Thoracic aorta (tissue), 2 donors: ENCODE measurements around the gene KLHL29. TPM values are rescaled to one million over a fixed set of nuclear protein-coding genes. Genes with fewer than 3 reads are reported as not detected.

Source experiments
- ATAC-seq: fragments of 150-250 bp; one replicate; pipeline ENCODE4 v1.8.0; 2017; ENCODE audit warnings: low read depth; ENCODE audit not compliant: insufficient number of reproducible peaks, low FRiP score
- DNase-seq: peaks from one replicate; pipeline ENCODE4 v3.0.0-alpha.2; 2020; ENCODE audit warnings: low spot score
- H3K27ac ChIP-seq, 2 donors: fragments of 200-600 bp; sonication (generic); 1 replicate in 1 of 2; 2 replicates in 1 of 2; pipeline ENCODE4 v1.5.1; 2016; ENCODE audit warnings: mild to moderate bottlenecking in 2 of 2, moderate library complexity in 2 of 2
- H3K27me3 ChIP-seq: fragments of 200-600 bp; sonication (generic); replicated peaks from 2 replicates; pipeline ENCODE4 v1.6.0; 2016; ENCODE audit warnings: mild to moderate bottlenecking; ENCODE audit not compliant: insufficient read depth
- H3K36me3 ChIP-seq: fragments of 200-600 bp; sonication (generic); one replicate; pipeline ENCODE4 v1.5.1; 2016
- H3K4me1 ChIP-seq, 2 donors: fragments of 200-600 bp; sonication (generic); 1 replicate in 1 of 2; 2 replicates in 1 of 2; pipeline versions ENCODE4 v1.5.1 to v1.6.0; 2016; ENCODE audit warnings: low read depth in 2 of 2, mild to moderate bottlenecking in 1 of 2; ENCODE audit not compliant: control insufficient read depth in 1 of 2
- H3K4me3 ChIP-seq: fragments of 200-600 bp; sonication (generic); 2 replicates; pipeline ENCODE4 v1.5.1; 2016; ENCODE audit warnings: mild to moderate bottlenecking
- H3K9me3 ChIP-seq: fragments of 200-600 bp; sonication (generic); 2 replicates; pipeline ENCODE4 v1.5.1; 2016
- total RNA-seq, 2 donors: library from RNA; depleted of rRNA; stranded (reverse); fragments of >200 nt; gene quantifications; one replicate each; pipeline versions ENCODE4 v1.1.0 to v1.2.3, GENCODE V29; 2016
- TF ChIP-seq, protein P1 (sequence below): fragments of 200-600 bp; sonication (generic); IDR thresholded peaks from one replicate; pipeline ENCODE4 v1.5.1; 2019; ENCODE audit warnings: antibody characterized with exemption

KLHL29 gene
- total RNA-seq, 2 donors from 2014 or later: 18.5 to 24.4 TPM

- H3K4me1 ChIP-seq: peaks cover 0 to 5% of the 10 kb centered on the region in 2 donors
- no peaks in the 10 kb centered on the region for H3K9me3 ChIP-seq
- TF ChIP-seq, protein P1, sequence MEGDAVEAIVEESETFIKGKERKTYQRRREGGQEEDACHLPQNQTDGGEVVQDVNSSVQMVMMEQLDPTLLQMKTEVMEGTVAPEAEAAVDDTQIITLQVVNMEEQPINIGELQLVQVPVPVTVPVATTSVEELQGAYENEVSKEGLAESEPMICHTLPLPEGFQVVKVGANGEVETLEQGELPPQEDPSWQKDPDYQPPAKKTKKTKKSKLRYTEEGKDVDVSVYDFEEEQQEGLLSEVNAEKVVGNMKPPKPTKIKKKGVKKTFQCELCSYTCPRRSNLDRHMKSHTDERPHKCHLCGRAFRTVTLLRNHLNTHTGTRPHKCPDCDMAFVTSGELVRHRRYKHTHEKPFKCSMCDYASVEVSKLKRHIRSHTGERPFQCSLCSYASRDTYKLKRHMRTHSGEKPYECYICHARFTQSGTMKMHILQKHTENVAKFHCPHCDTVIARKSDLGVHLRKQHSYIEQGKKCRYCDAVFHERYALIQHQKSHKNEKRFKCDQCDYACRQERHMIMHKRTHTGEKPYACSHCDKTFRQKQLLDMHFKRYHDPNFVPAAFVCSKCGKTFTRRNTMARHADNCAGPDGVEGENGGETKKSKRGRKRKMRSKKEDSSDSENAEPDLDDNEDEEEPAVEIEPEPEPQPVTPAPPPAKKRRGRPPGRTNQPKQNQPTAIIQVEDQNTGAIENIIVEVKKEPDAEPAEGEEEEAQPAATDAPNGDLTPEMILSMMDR: no peak
- ATAC-seq: no peak
- H3K27me3 ChIP-seq: no peaks in the 10 kb centered on the region
- no peaks in the 10 kb centered on the region for H3K36me3 ChIP-seq
- no peak overlapping the region for H3K4me3 ChIP-seq
- no peak overlapping the region for H3K27ac ChIP-seq
- DNase-seq: no peak
Observed at GRCh38 chr2:23530909-23531276, 145.9 kb downstream of the KLHL29 start.

GRCh38 chr2:23531280-23531679, 146.3 kb downstream of the KLHL29 start:
- no peaks in the 10 kb centered on the region for H3K27me3 ChIP-seq
- TF ChIP-seq, protein P1: no peak
- no peaks in the 10 kb centered on the region for H3K36me3 ChIP-seq
- no peak for ATAC-seq
- DNase-seq: no peak
- H3K4me3 ChIP-seq: no peak overlapping the region
- no peak overlapping the region for H3K27ac ChIP-seq
- peaks cover 0 to under 1% of the 10 kb centered on the region in 2 donors for H3K4me1 ChIP-seq
- no peaks in the 10 kb centered on the region for H3K9me3 ChIP-seq

GRCh38 chr2:23531881-23532280, 146.9 kb downstream of the KLHL29 start:
- TF ChIP-seq, protein P1: no peak
- Histone ChIP-seq H3K4me1 (no peaks in the 10 kb centered on the region), H3K9me3 (no peaks in the 10 kb centered on the region), H3K27ac (no peak overlapping the region), H3K27me3 (no peaks in the 10 kb centered on the region), H3K36me3 (no peaks in the 10 kb centered on the region), H3K4me3 (no peak overlapping the region)
- no peak for ATAC-seq
- DNase-seq: no peak

- TF ChIP-seq, protein P1: no peak
- ATAC-seq (no peak), DNase-seq (no peak)
- Histone ChIP-seq H3K27me3 (no peaks in the 10 kb centered on the region), H3K27ac (no peak overlapping the region), H3K4me1 (no peaks in the 10 kb centered on the region), H3K9me3 (no peaks in the 10 kb centered on the region), H3K4me3 (no peak overlapping the region), H3K36me3 (no peaks in the 10 kb centered on the region)
Observed at GRCh38 chr2:23532391-23533337, 147.7 kb downstream of the KLHL29 start.

GRCh38 chr2:23533338-23533695, 148.3 kb downstream of the KLHL29 start:
- H3K36me3 ChIP-seq: no peaks in the 10 kb centered on the region
- H3K27ac ChIP-seq: no peak overlapping the region
- H3K9me3 ChIP-seq: no peaks in the 10 kb centered on the region
- no peak overlapping the region for H3K4me3 ChIP-seq
- no peaks in the 10 kb centered on the region for H3K4me1 ChIP-seq
- DNase-seq (no peak), ATAC-seq (no peak)
- H3K27me3 ChIP-seq: no peaks in the 10 kb centered on the region
- TF ChIP-seq, protein P1: no peak
